HG03135 (cell line): ENCODE data around the gene KIAA0319L.
"Not testable (repeated sequence)": the region's sequence is repeated elsewhere in the genome, so short reads cannot be mapped to it uniquely, and the experiment has no call there.

ENCODE experiments used
- ATAC-seq: cut with Tn5 transposase; IDR thresholded peaks from one replicate; pipeline ENCODE4 v1.9.1; 2021; ENCODE audit warnings: mild to moderate bottlenecking, moderate library complexity; ENCODE audit not compliant: unreplicated experiment

The KIAA0319L gene

DNA sequence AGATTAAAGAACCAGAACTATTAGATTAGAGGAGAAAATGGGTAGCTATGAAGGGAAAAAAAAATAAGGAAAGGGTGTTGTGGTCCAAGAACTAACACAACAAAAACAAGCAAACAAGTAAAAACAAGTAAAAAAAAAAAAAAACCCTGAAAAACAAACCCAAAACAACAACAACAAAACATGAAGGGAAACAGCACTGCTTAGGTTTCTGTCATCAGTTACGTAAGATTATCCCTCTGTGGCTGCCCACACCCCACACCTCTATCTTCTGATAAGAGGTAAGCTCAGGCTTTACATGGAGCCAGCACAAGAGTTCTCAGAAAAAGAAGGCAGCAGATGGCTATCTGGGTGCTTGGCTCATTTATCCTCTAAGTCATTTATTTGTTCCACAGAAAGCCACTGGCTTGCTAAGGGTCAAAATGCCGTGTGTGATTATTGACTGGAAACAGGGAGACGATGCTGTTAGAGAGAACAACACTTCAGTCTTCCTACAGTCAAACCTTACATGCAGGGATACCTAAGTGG, 57.5 kb downstream of the KIAA0319L start:
- no peak for ATAC-seq

GRCh38 chr1:35499231-35499630, 58.0 kb downstream of the KIAA0319L start:
- no peak for ATAC-seq

GRCh38 chr1:35497571-35497970, 59.6 kb downstream of the KIAA0319L start:
- ATAC-seq: no peak

GRCh38 chr1:35490250-35490649, 67.0 kb downstream of the KIAA0319L start:
- ATAC-seq: no peak

DNA sequence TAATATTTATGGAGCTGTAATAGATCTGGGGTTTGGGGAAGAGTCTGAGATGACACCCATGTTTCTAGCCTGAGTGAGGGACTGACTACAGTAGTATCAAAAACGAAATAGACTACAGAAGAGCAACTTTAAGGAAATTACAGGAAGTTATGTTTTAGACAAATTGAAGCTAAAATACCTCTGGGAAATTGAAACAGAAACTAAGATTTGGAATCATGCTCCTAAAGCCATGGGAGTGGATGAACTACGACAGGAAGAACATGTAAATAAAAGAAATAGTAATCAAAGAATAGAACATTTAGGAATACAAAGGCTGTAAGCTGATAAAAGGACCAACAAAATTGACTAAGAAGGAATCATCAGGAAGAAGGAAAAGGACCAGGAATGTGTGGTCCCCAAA, 68.9 kb downstream of the KIAA0319L start:
- no peak for ATAC-seq

GRCh38 chr1:35486858-35487408, 70.3 kb downstream of the KIAA0319L start:
- ATAC-seq: no peak

DNA sequence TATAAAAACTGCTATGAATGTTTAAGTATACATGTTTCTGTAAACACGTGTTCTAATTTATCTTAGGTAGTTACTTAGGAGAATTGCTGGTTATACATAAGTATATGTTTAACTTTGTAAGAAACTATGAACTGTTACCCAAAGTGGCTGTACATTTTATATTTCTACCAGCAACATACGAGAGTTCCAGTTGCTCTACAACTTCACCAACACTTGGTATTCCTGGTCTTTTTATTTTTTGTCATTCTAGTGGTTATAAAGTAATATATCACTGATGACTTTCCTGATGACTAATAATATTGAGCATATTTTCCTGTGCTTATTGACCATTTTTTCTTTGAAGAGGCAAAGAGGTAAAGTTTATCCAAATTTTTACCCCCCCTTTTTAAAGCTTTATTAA, 76.0 kb downstream of the KIAA0319L start:
- no peak for ATAC-seq

DNA sequence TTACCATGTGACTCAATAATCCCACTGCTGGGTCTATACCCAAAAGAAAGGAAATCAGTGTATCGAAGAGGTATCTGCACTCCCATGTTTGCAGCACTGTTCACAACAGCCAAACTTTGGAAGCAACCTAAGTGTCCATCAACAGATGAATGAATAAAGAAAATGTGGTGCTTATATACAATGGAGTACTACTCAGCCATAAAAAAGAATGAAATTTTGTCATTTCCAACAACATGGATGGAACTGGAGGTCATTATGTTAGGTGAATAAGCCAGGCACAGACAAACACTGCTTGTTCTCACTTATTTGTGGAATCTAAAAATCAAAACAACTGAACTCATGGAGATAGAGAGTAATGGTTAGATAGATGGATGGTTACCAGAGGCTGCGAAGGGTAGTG, 79.3 kb downstream of the KIAA0319L start:
- ATAC-seq: no peak

GRCh38 chr1:35475856-35476674, 81.1 kb downstream of the KIAA0319L start:
- no peak for ATAC-seq

GRCh38 chr1:35475356-35475755, 81.8 kb downstream of the KIAA0319L start:
- no peak for ATAC-seq

GRCh38 chr1:35473216-35473615, 84.0 kb downstream of the KIAA0319L start:
- not testable (repeated sequence) for ATAC-seq

GRCh38 chr1:35470977-35471613, 86.1 kb downstream of the KIAA0319L start:
- no peak for ATAC-seq

- no peak for ATAC-seq
Observed at GRCh38 chr1:35466120-35466519, 91.1 kb downstream of the KIAA0319L start.

- not testable (repeated sequence) for ATAC-seq
Observed at GRCh38 chr1:35463749-35464148, 93.5 kb downstream of the KIAA0319L start.

GRCh38 chr1:35463232-35463631, 94.0 kb downstream of the KIAA0319L start:
- no peak for ATAC-seq

GRCh38 chr1:35461966-35462651, 95.1 kb downstream of the KIAA0319L start:
- ATAC-seq: no peak

DNA sequence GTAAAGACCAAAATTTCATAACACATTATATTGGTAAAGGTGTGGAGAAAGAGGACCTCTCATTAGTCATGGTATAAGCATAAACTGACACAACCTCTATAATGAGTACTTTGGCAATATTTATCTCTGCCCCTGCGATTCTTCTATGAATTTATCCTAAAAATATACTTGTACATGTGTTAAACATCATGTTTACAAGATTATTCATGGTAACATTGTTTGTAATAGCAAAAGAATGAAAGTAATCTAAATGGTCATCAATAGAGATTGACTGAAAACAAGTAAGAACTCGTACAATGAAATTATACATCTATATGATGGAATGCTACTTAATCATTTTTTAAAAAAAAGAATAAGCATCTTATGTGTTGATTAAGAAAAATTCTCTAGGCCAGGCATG, 96.4 kb downstream of the KIAA0319L start:
- no peak for ATAC-seq

DNA sequence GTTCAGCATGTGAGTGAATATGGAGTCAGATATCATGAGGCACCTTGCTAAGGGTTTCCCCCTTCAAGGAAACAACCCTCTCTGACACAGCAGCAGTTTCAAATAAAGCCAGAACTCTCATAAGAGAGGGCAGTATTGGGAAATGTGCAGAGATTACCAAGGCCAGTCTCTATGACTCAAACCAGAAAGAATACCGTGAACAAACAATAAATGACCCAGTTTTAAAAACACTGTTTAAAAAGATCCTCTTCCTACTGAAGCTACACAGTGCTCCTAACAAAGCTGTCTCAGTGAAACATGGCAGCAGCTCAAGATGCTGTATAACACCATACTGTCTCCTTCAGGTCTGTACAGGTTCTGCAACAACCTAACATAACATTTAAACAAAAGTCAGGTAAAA, 102.6 kb downstream of the KIAA0319L start:
- no peak for ATAC-seq

- ATAC-seq: no peak
Observed at GRCh38 chr1:35454176-35454575, 103.0 kb downstream of the KIAA0319L start.

- no peak for ATAC-seq
Observed at GRCh38 chr1:35453031-35453430, 104.2 kb downstream of the KIAA0319L start.

- ATAC-seq: no peak
Observed at GRCh38 chr1:35452106-35452774, 105.0 kb downstream of the KIAA0319L start.
